HG03108 (cell line): Measurements from ENCODE around the gene MBTPS1.

ENCODE experiments used
- ATAC-seq: cut with Tn5 transposase; IDR thresholded peaks from one replicate; pipeline ENCODE4 v1.9.1; 2021; ENCODE audit warnings: moderate library complexity; ENCODE audit not compliant: unreplicated experiment

The MBTPS1 gene

GRCh38 chr16:84080378-84080777 lies 36.4 kb downstream of the MBTPS1 start:
- ATAC-seq = no peak

- no peak for ATAC-seq
Observed at GRCh38 chr16:84079664-84080063, 37.1 kb downstream of the MBTPS1 start.

GRCh38 chr16:84075376-84075775 lies 41.4 kb downstream of the MBTPS1 start:
- no peak for ATAC-seq

GRCh38 chr16:84074721-84075120 lies 42.0 kb downstream of the MBTPS1 start:
- ATAC-seq = no peak

- no peak for ATAC-seq
Observed at GRCh38 chr16:84072014-84072413, 44.7 kb downstream of the MBTPS1 start.

GRCh38 chr16:84071121-84071520 lies 45.6 kb downstream of the MBTPS1 start:
- ATAC-seq = no peak

- no peak for ATAC-seq
Observed at GRCh38 chr16:84069540-84069939, 47.2 kb downstream of the MBTPS1 start.

- no peak for ATAC-seq
Observed at GRCh38 chr16:84068783-84069462, 47.8 kb downstream of the MBTPS1 start.

- no peak for ATAC-seq
Observed at GRCh38 chr16:84068041-84068440, 48.7 kb downstream of the MBTPS1 start.

GRCh38 chr16:84067640-84068039 lies 49.1 kb downstream of the MBTPS1 start:
- no peak for ATAC-seq

GRCh38 chr16:84065536-84066132 lies 51.1 kb downstream of the MBTPS1 start:
- ATAC-seq = no peak

GRCh38 chr16:84063980-84064379 lies 52.8 kb downstream of the MBTPS1 start:
- no peak for ATAC-seq

- no peak for ATAC-seq
Observed at GRCh38 chr16:84062734-84063640, 53.8 kb downstream of the MBTPS1 start.

- no peak for ATAC-seq
Observed at GRCh38 chr16:84061236-84061819, 55.4 kb downstream of the MBTPS1 start.

- ATAC-seq = no peak
Observed at GRCh38 chr16:84059946-84060901, 56.5 kb downstream of the MBTPS1 start.

- no peak for ATAC-seq
Observed at GRCh38 chr16:84059111-84059510, 57.6 kb downstream of the MBTPS1 start.

GRCh38 chr16:84058664-84059063 lies 58.1 kb downstream of the MBTPS1 start:
- ATAC-seq = no peak

- no peak for ATAC-seq
Observed at GRCh38 chr16:84058211-84058610, 58.5 kb downstream of the MBTPS1 start.

- ATAC-seq = no peak
Observed at GRCh38 chr16:84056933-84057332, 59.8 kb downstream of the MBTPS1 start.
